Activated CD4-positive, alpha-beta T cell treated with anti-CD3 and anti-CD28 coated beads, Interleukin-2, amount 50 U/mL, for 4 hours (primary cell): ENCODE data around the gene IDI2.

Experiments used
- DNase-seq, 2 experiments: peaks; one replicate each; pipeline ENCODE4 v3.0.0-alpha.2; 2020

Gene IDI2

DNA sequence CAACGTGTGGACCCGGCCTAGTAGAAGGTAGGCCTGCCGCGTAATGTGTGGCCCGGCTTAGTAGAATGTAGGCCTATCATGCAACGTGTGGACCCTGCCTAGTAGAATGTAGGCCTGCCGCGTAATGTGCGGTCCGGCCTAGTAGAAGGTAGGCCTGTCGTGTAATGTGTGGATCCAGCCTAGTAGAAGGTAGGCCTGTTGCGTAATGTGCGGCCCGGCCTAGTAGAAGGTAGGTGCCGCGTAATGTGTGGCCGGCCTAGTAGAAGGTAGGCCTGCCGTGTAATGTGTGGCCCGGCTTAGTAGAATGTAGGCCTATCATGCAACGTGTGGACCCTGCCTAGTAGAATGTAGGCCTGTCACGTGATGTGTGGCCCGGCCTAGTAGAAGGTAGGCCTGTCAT lies 49.3 kb downstream of the IDI2 start:
- DNase-seq, result no peak

DNA sequence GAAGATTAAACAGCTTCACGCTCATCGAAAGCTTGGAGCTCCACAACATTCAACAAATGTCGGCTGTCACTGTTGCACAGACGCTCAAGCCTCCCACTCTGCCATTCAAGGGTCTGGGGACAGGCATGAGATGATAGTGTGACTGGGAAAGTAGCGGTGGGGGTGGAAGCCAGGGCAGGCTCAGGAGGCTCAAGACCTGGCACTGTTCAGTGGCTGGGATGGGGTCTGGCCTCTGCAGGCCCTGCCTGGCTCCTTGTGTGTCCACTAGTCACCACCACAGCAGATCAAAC lies 50.9 kb downstream of the IDI2 start:
- no peak for DNase-seq

DNA sequence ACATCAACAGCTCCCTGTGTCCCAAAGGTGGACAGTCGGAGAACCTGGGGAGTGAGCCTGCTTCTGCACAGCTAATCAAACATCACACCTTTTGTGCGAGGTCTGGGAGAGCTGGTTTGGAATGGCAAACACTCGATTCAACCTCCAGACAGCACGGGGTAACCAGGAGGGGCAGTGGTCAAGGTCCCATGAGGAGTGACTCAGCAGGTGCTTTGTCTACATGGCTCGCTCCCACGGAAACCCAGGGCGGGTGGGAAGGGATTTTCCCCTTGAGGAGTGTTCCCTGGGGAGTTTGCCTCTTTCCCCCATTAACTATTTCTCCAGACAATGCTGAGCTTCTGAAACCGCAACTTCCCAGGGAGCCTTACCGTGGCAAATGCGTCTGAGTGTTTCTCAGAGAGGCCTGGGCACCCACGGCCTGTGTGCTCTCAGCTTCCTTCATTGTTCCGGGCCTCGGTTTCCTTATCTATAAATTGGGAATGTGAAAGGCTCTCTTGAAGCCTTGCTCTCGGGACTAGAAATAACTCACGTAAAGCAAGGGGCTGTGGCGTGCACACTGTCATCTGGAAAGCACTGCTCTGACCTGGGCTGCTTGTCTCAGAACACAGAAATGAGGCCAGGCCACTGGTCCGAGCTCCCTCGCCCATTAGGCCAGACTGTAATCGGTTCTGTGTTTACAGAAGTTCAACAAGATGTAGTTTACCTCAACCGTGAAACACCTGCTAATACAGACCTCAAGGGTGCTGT lies 51.4 kb downstream of the IDI2 start:
- no peak for DNase-seq

DNA sequence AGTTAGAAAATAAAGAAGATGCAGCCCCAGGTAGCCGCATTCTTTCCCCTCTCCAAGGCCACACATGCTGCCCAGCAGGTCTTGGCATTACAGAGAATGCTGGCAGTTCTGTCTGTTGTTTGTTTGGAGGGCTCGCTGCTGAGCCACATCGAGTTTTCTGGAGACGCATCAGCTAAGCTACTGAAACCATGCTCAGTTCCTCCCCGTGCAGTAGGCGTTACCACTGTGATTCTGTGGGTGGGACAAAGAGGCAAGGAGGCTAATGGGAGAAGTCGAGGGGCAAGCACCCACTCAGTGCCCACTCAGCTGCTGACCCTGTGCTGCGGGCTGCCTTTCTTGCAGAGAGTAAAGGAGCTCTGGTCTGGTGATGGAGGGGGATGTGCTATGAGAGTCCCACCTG lies 52.9 kb downstream of the IDI2 start:
- no peak for DNase-seq

DNA sequence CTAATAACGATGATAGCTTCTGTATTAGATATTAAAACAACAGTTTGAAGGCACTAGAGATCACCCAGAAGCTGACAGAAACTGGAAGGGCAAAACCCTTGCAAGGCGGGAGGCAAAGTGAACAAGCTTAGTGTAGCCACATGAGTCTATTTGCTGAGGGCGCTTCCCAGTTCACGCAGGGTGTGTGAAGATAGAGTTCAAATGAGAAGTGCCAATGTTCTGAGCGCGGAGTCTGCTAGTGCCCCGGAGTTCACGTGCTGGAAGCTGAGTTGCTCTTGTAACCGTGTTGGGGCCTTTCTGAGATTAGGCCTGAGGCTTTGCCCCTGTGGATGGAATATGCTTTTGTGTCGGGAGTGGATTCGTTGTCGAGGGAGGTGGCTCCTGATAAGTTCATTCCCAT lies 54.0 kb downstream of the IDI2 start:
- DNase-seq, result no peak

DNA sequence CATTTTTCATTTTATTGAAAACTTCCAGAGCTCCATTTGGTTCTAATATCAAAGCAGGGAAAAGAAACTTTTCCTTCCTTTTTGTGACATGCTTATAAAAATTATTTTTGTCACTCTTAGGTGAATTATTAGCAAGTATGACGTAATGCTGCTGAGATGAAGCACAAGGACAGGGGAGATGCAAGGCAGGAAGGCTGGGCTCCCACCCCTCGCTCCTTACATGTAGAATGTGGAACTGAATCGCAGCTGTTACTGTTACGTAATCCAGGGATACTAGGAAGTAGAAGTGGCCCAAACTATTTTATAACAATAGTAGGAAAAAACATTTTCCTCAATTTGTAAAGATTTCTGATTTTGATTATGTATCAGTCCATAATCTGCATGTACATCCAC lies 54.5 kb downstream of the IDI2 start:
- DNase-seq, result no peak

DNA sequence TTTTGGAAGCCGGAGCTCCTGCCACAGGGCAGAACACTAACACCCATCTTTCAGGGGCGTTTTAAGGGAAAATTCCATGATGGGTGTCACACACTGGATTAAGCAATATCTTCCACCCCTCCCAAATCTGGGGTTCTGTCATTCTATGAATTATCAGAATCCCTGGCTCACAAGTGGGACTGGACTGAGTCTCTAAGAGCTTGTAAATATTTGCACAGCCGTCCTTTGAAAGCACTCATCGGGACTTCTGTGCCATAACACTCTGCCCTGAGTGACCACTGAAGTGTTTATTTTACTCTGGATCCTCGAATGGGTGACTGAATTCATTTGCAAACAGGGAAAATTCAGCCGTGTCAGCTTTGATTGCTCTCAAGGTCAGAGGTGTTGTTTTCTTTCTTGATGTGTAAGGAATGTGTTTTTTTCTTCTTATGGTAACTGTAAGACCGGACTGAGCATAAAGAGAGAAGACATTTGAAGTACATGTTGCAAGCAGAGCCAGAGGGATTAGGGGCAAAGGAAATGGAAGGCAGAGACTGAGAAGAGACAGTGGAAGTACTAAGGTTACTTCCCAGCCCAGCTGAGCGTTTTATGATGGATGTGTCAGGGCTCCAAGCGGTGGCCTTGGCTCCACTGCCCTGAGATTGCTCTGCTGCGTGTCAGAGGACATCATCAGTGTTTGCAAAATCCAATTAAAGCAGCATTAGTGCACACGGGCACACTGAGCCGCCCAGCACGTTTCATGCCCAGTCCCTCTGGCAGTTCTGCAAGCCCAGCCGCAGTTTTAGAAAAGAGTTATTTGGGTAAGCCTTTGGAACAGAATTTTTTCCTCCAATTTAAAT lies 55.1 kb downstream of the IDI2 start:
- DNase-seq, result no peak

DNA sequence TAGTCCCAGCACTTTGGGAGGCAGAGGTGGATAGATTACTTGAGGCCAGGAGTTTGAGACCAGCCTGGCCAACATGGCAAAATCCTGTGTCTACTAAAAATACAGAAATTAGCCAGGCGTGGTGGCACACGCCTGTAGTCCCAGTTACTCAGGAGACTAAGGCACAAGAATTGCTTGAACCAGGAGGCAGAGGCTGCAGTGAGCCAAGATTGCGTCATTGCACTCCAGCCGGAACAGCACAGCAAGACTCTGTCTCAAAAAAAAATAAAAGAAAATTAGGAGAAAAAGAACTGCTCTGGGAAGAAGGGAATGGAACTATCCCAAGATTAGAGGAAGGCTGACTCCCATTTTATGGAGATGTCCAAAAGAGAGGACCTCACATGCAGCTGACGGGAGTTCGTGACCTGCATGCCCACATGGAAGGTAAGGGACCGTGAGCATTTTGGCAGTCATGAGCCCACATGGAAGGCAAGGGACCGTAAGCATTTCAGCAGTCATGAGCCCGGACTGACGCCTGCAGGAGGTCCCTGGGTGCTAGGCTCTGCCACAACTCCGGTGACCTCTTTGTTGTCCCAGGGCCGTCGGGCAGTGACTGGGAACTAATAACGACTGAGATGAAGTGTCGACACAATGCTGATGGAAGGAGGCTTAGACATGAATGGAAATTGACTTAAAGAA lies 56.0 kb downstream of the IDI2 start:
- DNase-seq, result no peak
